ENCODE data around the gene SLK. TPM values are rescaled to one million over a fixed set of nuclear protein-coding genes. Genes with fewer than 3 reads are reported as not detected.
A peak's percentile ranks its signal among the peaks of the same experiment; 100 is the strongest.

SLK gene
- total and polyA plus RNA-seq, 5 donors, result 12.7 to 40.5 (median 35.3) TPM

GRCh38 chr10:103986360-103986759, 19.4 kb downstream of the SLK start:
- no peak overlapping the region for H3K27ac ChIP-seq (ENCODE audit: low read length)
- WGBS, result 83% methylated on average over 7 of the region's 7 CpGs
- peaks cover 8% of the 10 kb centered on the region for H3K4me1 ChIP-seq (ENCODE audit: control insufficient read depth, insufficient read depth, low read length)
- H3K27me3 ChIP-seq (ENCODE audit: control insufficient read depth, insufficient read depth), result no peaks in the 10 kb centered on the region
- DNase-seq (no peak), ATAC-seq (peak in 1 of 2 donors; percentile 29)
- intact Hi-C loops (cut with DNase I), result loop anchor here in 1 of 4 donors (5.0 kb wide), 1 partner anchor 99 kb away; no protein-coding TSS in a partner anchor
- H3K4me3 ChIP-seq (ENCODE audit: low read length), result no peak overlapping the region
- H3K9me3 ChIP-seq (ENCODE audit: control insufficient read depth, low read length), result no peaks in the 10 kb centered on the region

- 62% methylated on average over 3 of the region's 3 CpGs for WGBS
- Histone ChIP-seq H3K9me3 (ENCODE audit: control insufficient read depth, low read length) (no peaks in the 10 kb centered on the region), H3K27me3 (ENCODE audit: control insufficient read depth, insufficient read depth) (no peaks in the 10 kb centered on the region), H3K4me3 (ENCODE audit: low read length) (no peak overlapping the region), H3K4me1 (ENCODE audit: control insufficient read depth, insufficient read depth, low read length) (peaks cover 2% of the 10 kb centered on the region), H3K27ac (ENCODE audit: low read length) (no peak overlapping the region)
- intact Hi-C loops (cut with DNase I), result no loop called here
- no peak for DNase-seq
- no peak for ATAC-seq
Measured at GRCh38 chr10:103990121-103990520, 23.2 kb downstream of the SLK start.

- Histone ChIP-seq H3K4me1 (ENCODE audit: control insufficient read depth, insufficient read depth, low read length) (peaks cover 2% of the 10 kb centered on the region), H3K27me3 (ENCODE audit: control insufficient read depth, insufficient read depth) (no peaks in the 10 kb centered on the region), H3K9me3 (ENCODE audit: control insufficient read depth, low read length) (no peaks in the 10 kb centered on the region), H3K4me3 (ENCODE audit: low read length) (no peak overlapping the region), H3K27ac (ENCODE audit: low read length) (no peak overlapping the region)
- WGBS, result 68% methylated on average over 1 of the region's 1 CpG
- DNase-seq (no peak), ATAC-seq (no peak)
- intact Hi-C loops (cut with DNase I), result no loop called here
Measured at GRCh38 chr10:103990531-103990930, 23.6 kb downstream of the SLK start.

- WGBS, result 75% methylated on average over 3 of the region's 3 CpGs
- no peaks in the 10 kb centered on the region for H3K27me3 ChIP-seq (ENCODE audit: control insufficient read depth, insufficient read depth)
- H3K9me3 ChIP-seq (ENCODE audit: control insufficient read depth, low read length), result no peaks in the 10 kb centered on the region
- H3K27ac ChIP-seq (ENCODE audit: low read length), result no peak overlapping the region
- no peak for ATAC-seq
- intact Hi-C loops (cut with DNase I), result no loop called here
- H3K4me1 ChIP-seq (ENCODE audit: control insufficient read depth, insufficient read depth, low read length), result no peaks in the 10 kb centered on the region
- DNase-seq, result no peak
- no peak overlapping the region for H3K4me3 ChIP-seq (ENCODE audit: low read length)
Measured at GRCh38 chr10:103991393-103992128, 24.6 kb downstream of the SLK start.

- Histone ChIP-seq H3K4me3 (ENCODE audit: low read length) (no peak overlapping the region), H3K4me1 (ENCODE audit: control insufficient read depth, insufficient read depth, low read length) (no peaks in the 10 kb centered on the region), H3K27ac (ENCODE audit: low read length) (no peak overlapping the region), H3K9me3 (ENCODE audit: control insufficient read depth, low read length) (no peaks in the 10 kb centered on the region), H3K27me3 (ENCODE audit: control insufficient read depth, insufficient read depth) (no peaks in the 10 kb centered on the region)
- intact Hi-C loops (cut with DNase I), result no loop called here
- ATAC-seq (no peak), DNase-seq (no peak)
- WGBS, result 84% methylated on average over 1 of the region's 1 CpG
Measured at GRCh38 chr10:103995134-103995533, 28.2 kb downstream of the SLK start.

GRCh38 chr10:103998805-103999204, 31.9 kb downstream of the SLK start:
- DNase-seq, result no peak
- ATAC-seq, result no peak
- no peak overlapping the region for H3K27ac ChIP-seq (ENCODE audit: low read length)
- intact Hi-C loops (cut with DNase I), result no loop called here
- 92% methylated on average over 2 of the region's 2 CpGs for WGBS
- no peak overlapping the region for H3K4me3 ChIP-seq (ENCODE audit: low read length)
- H3K9me3 ChIP-seq (ENCODE audit: control insufficient read depth, low read length), result no peaks in the 10 kb centered on the region
- H3K4me1 ChIP-seq (ENCODE audit: control insufficient read depth, insufficient read depth, low read length), result no peaks in the 10 kb centered on the region
- no peaks in the 10 kb centered on the region for H3K27me3 ChIP-seq (ENCODE audit: control insufficient read depth, insufficient read depth)

GRCh38 chr10:104002911-104003310, 36.0 kb downstream of the SLK start:
- H3K27me3 ChIP-seq (ENCODE audit: control insufficient read depth, insufficient read depth), result no peaks in the 10 kb centered on the region
- no peaks in the 10 kb centered on the region for H3K4me1 ChIP-seq (ENCODE audit: control insufficient read depth, insufficient read depth, low read length)
- H3K27ac ChIP-seq (ENCODE audit: low read length), result no peak overlapping the region
- intact Hi-C loops (cut with DNase I), result loop anchor here in 1 of 4 donors (10.0 kb wide), 1 partner anchor 118 kb away; no protein-coding TSS in a partner anchor
- H3K9me3 ChIP-seq (ENCODE audit: control insufficient read depth, low read length), result no peaks in the 10 kb centered on the region
- no peak overlapping the region for H3K4me3 ChIP-seq (ENCODE audit: low read length)
- no peak for ATAC-seq
- whole genome bisulfite sequencing, result 100% methylated on average over 1 of the region's 1 CpG
- DNase-seq, result no peak

GRCh38 chr10:104005172-104005863, 38.4 kb downstream of the SLK start:
- no peak for ATAC-seq
- 90% methylated on average over 8 of the region's 8 CpGs for WGBS
- Histone ChIP-seq H3K4me3 (ENCODE audit: low read length) (no peak overlapping the region), H3K9me3 (ENCODE audit: control insufficient read depth, low read length) (no peaks in the 10 kb centered on the region), H3K27ac (ENCODE audit: low read length) (no peak overlapping the region), H3K4me1 (ENCODE audit: control insufficient read depth, insufficient read depth, low read length) (no peaks in the 10 kb centered on the region), H3K27me3 (ENCODE audit: control insufficient read depth, insufficient read depth) (no peaks in the 10 kb centered on the region)
- intact Hi-C loops (cut with DNase I), result loop anchor here in 1 of 4 donors (10.0 kb wide), 1 partner anchor 121 kb away; no protein-coding TSS in a partner anchor
- no peak for DNase-seq

GRCh38 chr10:104011904-104012303, 45.0 kb downstream of the SLK start:
- no peak for ATAC-seq
- WGBS, result 93% methylated on average over 2 of the region's 2 CpGs

GRCh38 chr10:104013489-104013888, 46.5 kb downstream of the SLK start:
- Histone ChIP-seq H3K27me3 (ENCODE audit: control insufficient read depth, insufficient read depth) (no peaks in the 10 kb centered on the region), H3K4me1 (ENCODE audit: control insufficient read depth, insufficient read depth, low read length) (no peaks in the 10 kb centered on the region), H3K27ac (ENCODE audit: low read length) (no peak overlapping the region), H3K9me3 (ENCODE audit: control insufficient read depth, low read length) (no peaks in the 10 kb centered on the region), H3K4me3 (ENCODE audit: low read length) (no peak overlapping the region)
- intact Hi-C loops (cut with DNase I), result no loop called here
- no peak for ATAC-seq
- 91% methylated on average over 4 of the region's 4 CpGs for WGBS
- DNase-seq, result no peak

More at GRCh38 chr10:104011904-104012303, 45.0 kb downstream of the SLK start:
- H3K27ac ChIP-seq (ENCODE audit: low read length), result no peak overlapping the region
- no peaks in the 10 kb centered on the region for H3K9me3 ChIP-seq (ENCODE audit: control insufficient read depth, low read length)
- H3K4me1 ChIP-seq (ENCODE audit: control insufficient read depth, insufficient read depth, low read length), result no peaks in the 10 kb centered on the region
- no peak overlapping the region for H3K4me3 ChIP-seq (ENCODE audit: low read length)
- intact Hi-C loops (cut with DNase I), result no loop called here
- no peaks in the 10 kb centered on the region for H3K27me3 ChIP-seq (ENCODE audit: control insufficient read depth, insufficient read depth)
- DNase-seq, result no peak

GRCh38 chr10:104014176-104014575, 47.2 kb downstream of the SLK start:
- intact Hi-C loops (cut with DNase I), result no loop called here
- 86% methylated on average over 2 of the region's 2 CpGs for WGBS
- no peaks in the 10 kb centered on the region for H3K27me3 ChIP-seq (ENCODE audit: control insufficient read depth, insufficient read depth)
- no peaks in the 10 kb centered on the region for H3K9me3 ChIP-seq (ENCODE audit: control insufficient read depth, low read length)
- no peak for DNase-seq
- no peak overlapping the region for H3K27ac ChIP-seq (ENCODE audit: low read length)
- no peaks in the 10 kb centered on the region for H3K4me1 ChIP-seq (ENCODE audit: control insufficient read depth, insufficient read depth, low read length)
- H3K4me3 ChIP-seq (ENCODE audit: low read length), result no peak overlapping the region
- ATAC-seq, result no peak
